Measurements from ENCODE around the gene FBXL17. TPM values are rescaled to one million over a fixed set of nuclear protein-coding genes. Genes with fewer than 3 reads are reported as not detected.

The FBXL17 gene
- polyA plus RNA-seq, 1 of the 3 experiments (the other 2 are of a cell fraction) = 4.4 TPM

DNA sequence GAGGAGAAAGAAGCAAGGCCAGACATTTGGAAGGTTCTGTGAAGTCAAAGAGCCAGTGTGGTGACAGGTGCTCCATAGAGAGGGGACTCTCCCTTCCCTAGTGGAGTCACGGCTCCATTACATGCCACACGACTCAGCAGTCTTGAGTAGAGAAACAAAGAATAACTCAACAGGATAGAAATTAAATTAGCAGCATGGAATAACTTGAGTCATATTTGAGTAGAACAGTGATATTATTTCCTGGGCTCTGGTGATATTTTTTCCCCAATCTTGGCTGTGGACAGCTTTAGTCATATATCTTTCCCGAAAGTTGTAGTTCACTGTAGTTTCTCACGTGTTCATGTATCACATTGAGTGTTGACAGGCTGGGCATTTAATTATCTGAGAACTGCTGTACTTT is 561.5 kb downstream of the FBXL17 start:
- Histone ChIP-seq H4K20me1 (ENCODE audit: insufficient read depth) (no peaks in the 10 kb centered on the region), H3K4me1 (ENCODE audit: control insufficient read depth in 1 of 2, insufficient read depth in 2 of 2, low read depth in 1 of 2, low read length in 1 of 2) (no peaks in the 10 kb centered on the region), H3K9ac (no peak overlapping the region), H3K9me2 (no peaks in the 10 kb centered on the region), H2AFZ (ENCODE audit: low read depth) (no peak overlapping the region), H3K27ac (ENCODE audit: low read depth in 2 of 2, low read length in 1 of 2) (no peak overlapping the region), H3K36me3 (replicated peaks in 1 of 2; ENCODE audit: control insufficient read depth in 1 of 2, insufficient read depth in 2 of 2, low read length in 1 of 2) (no peaks in the 10 kb centered on the region), H3K9me3 (no peaks in the 10 kb centered on the region), H3F3A (replicated peaks; ENCODE audit: insufficient read depth) (no peaks in the 10 kb centered on the region), H3K4me2 (no peak overlapping the region), H3K79me2 (ENCODE audit: insufficient read depth) (no peaks in the 10 kb centered on the region), H3K4me3 (ENCODE audit: low read depth in 2 of 2, low read length in 1 of 2) (no peak overlapping the region), H3K27me3 (ENCODE audit: insufficient read depth) (no peaks in the 10 kb centered on the region)
- POLR2A ChIA-PET = no interaction called here
- 50% methylated on average over 4 of the region's 4 CpGs for WGBS (ENCODE audit: low lambda C conversion rate)
- no peak for DNase-seq
- TF ChIP-seq ELF1 (IDR thresholded peaks at IDR 0.05) (no peak), NFIC (IDR thresholded peaks at IDR 0.05; ENCODE audit: borderline replicate concordance) (no peak)
- TF ChIP-seq, protein P1, sequence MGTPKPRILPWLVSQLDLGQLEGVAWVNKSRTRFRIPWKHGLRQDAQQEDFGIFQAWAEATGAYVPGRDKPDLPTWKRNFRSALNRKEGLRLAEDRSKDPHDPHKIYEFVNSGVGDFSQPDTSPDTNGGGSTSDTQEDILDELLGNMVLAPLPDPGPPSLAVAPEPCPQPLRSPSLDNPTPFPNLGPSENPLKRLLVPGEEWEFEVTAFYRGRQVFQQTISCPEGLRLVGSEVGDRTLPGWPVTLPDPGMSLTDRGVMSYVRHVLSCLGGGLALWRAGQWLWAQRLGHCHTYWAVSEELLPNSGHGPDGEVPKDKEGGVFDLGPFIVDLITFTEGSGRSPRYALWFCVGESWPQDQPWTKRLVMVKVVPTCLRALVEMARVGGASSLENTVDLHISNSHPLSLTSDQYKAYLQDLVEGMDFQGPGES (IDR thresholded peaks at IDR 0.05; ENCODE audit: low read depth, low read length) = no peak
- TF ChIP-seq, protein P2, sequence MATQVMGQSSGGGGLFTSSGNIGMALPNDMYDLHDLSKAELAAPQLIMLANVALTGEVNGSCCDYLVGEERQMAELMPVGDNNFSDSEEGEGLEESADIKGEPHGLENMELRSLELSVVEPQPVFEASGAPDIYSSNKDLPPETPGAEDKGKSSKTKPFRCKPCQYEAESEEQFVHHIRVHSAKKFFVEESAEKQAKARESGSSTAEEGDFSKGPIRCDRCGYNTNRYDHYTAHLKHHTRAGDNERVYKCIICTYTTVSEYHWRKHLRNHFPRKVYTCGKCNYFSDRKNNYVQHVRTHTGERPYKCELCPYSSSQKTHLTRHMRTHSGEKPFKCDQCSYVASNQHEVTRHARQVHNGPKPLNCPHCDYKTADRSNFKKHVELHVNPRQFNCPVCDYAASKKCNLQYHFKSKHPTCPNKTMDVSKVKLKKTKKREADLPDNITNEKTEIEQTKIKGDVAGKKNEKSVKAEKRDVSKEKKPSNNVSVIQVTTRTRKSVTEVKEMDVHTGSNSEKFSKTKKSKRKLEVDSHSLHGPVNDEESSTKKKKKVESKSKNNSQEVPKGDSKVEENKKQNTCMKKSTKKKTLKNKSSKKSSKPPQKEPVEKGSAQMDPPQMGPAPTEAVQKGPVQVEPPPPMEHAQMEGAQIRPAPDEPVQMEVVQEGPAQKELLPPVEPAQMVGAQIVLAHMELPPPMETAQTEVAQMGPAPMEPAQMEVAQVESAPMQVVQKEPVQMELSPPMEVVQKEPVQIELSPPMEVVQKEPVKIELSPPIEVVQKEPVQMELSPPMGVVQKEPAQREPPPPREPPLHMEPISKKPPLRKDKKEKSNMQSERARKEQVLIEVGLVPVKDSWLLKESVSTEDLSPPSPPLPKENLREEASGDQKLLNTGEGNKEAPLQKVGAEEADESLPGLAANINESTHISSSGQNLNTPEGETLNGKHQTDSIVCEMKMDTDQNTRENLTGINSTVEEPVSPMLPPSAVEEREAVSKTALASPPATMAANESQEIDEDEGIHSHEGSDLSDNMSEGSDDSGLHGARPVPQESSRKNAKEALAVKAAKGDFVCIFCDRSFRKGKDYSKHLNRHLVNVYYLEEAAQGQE (IDR thresholded peaks at IDR 0.05; ENCODE audit: low read depth, low read length) = no peak
- TF ChIP-seq, protein P3, sequence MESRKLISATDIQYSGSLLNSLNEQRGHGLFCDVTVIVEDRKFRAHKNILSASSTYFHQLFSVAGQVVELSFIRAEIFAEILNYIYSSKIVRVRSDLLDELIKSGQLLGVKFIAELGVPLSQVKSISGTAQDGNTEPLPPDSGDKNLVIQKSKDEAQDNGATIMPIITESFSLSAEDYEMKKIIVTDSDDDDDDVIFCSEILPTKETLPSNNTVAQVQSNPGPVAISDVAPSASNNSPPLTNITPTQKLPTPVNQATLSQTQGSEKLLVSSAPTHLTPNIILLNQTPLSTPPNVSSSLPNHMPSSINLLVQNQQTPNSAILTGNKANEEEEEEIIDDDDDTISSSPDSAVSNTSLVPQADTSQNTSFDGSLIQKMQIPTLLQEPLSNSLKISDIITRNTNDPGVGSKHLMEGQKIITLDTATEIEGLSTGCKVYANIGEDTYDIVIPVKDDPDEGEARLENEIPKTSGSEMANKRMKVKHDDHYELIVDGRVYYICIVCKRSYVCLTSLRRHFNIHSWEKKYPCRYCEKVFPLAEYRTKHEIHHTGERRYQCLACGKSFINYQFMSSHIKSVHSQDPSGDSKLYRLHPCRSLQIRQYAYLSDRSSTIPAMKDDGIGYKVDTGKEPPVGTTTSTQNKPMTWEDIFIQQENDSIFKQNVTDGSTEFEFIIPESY (IDR thresholded peaks at IDR 0.05; ENCODE audit: borderline replicate concordance, low read depth) = no peak
- CTCF ChIA-PET = no interaction called here

DNA sequence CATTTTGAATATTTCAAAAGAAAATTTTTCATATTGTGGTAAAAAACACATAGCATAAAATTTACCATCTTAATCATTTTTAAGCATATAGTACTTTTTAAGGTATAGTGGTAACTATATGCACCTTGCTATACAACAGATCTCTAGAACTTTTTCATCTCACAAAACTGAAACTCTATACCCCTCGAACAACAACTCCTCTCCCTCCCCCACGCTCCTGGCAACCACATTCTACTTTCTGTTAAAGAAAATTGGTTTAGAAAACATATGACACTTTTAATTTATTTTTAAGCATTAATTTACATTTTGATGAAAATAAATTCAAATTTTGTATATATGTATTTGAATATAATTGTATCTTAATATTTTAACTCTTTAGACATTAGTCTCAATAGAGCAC is 563.9 kb downstream of the FBXL17 start:
- ChIA-PET POLR2A (no interaction called here), CTCF (no interaction called here)
- Histone ChIP-seq H3K36me3 (replicated peaks in 1 of 2; ENCODE audit: control insufficient read depth in 1 of 2, insufficient read depth in 2 of 2, low read length in 1 of 2) (no peaks in the 10 kb centered on the region), H3F3A (replicated peaks; ENCODE audit: insufficient read depth) (no peaks in the 10 kb centered on the region), H3K9ac (no peak overlapping the region), H2AFZ (ENCODE audit: low read depth) (no peak overlapping the region), H3K4me2 (no peak overlapping the region), H3K9me3 (no peaks in the 10 kb centered on the region), H3K27me3 (ENCODE audit: insufficient read depth) (no peaks in the 10 kb centered on the region), H3K9me2 (no peaks in the 10 kb centered on the region), H3K4me1 (ENCODE audit: control insufficient read depth in 1 of 2, insufficient read depth in 2 of 2, low read depth in 1 of 2, low read length in 1 of 2) (no peaks in the 10 kb centered on the region), H3K27ac (ENCODE audit: low read depth in 2 of 2, low read length in 1 of 2) (no peak overlapping the region), H3K79me2 (ENCODE audit: insufficient read depth) (no peaks in the 10 kb centered on the region), H3K4me3 (ENCODE audit: low read depth in 2 of 2, low read length in 1 of 2) (no peak overlapping the region), H4K20me1 (ENCODE audit: insufficient read depth) (no peaks in the 10 kb centered on the region)
- DNase-seq = no peak
- 57% methylated on average over 2 of the region's 2 CpGs for WGBS (ENCODE audit: low lambda C conversion rate)
- no peak for TF ChIP-seq EP300 (IDR thresholded peaks at IDR 0.05; ENCODE audit: borderline replicate concordance in 1 of 2, low read depth in 1 of 2, low read length in 1 of 2)
- TF ChIP-seq MXI1 (IDR thresholded peaks at IDR 0.05; ENCODE audit: low read depth, low read length) = no peak
- no peak for TF ChIP-seq RAD21 (IDR thresholded peaks at IDR 0.05; ENCODE audit: low read length)
- no peak for TF ChIP-seq GATA2 (CRISPR knock-in tag; IDR thresholded peaks at IDR 0.05)
- no peak for TF ChIP-seq CHD2 (IDR thresholded peaks at IDR 0.05; ENCODE audit: low read length, partially characterized antibody)
- no peak for TF ChIP-seq SMC3 (IDR thresholded peaks at IDR 0.05; ENCODE audit: low read depth, low read length)
- no peak for TF ChIP-seq FOSL2 (IDR thresholded peaks at IDR 0.05; ENCODE audit: borderline replicate concordance, low read depth)
- no peak for TF ChIP-seq NFIC (IDR thresholded peaks at IDR 0.05; ENCODE audit: borderline replicate concordance)
- TF ChIP-seq NRF1 (IDR thresholded peaks at IDR 0.05; ENCODE audit: low read depth, low read length) = no peak
- TF ChIP-seq, protein P4, sequence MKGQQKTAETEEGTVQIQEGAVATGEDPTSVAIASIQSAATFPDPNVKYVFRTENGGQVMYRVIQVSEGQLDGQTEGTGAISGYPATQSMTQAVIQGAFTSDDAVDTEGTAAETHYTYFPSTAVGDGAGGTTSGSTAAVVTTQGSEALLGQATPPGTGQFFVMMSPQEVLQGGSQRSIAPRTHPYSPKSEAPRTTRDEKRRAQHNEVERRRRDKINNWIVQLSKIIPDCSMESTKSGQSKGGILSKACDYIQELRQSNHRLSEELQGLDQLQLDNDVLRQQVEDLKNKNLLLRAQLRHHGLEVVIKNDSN (IDR thresholded peaks at IDR 0.05; ENCODE audit: borderline replicate concordance, low read depth) = no peak
- TF ChIP-seq MEF2A (IDR thresholded peaks at IDR 0.05; ENCODE audit: borderline replicate concordance, low read depth) = no peak
- TF ChIP-seq SIN3A (IDR thresholded peaks at IDR 0.05; ENCODE audit: borderline replicate concordance, low read depth, low read length) = no peak

Measured in SK-N-SH (cell line).